IMR-90 (cell line): ENCODE data around the gene BICD1.

Source experiments
- CTCF ChIP-seq: conservative IDR thresholded peaks from 2 replicates; pipeline ENCODE4 v1.5.1; 2012; ENCODE audit warnings: mild to moderate bottlenecking, low read depth, low read length, improper control_type of control experiment
- MAZ ChIP-seq: IDR thresholded peaks from 2 replicates; pipeline ENCODE4 v1.6.1; 2012; ENCODE audit warnings: low read depth, mild to moderate bottlenecking, low read length, improper control_type of control experiment, moderate library complexity, borderline replicate concordance
- POLR2A ChIP-seq: IDR thresholded peaks from 2 replicates; pipeline ENCODE4 v1.6.1; 2012; ENCODE audit warnings: mild to moderate bottlenecking, low read depth, low read length

GRCh38 chr12:32140877-32141276 is 34.2 kb downstream of the BICD1 start:
- TF ChIP-seq MAZ (no peak), POLR2A (no peak), CTCF (no peak)
